HG02642 (cell line): ENCODE results near the gene TRIOBP.

Experiments used
- ATAC-seq: cut with Tn5 transposase; IDR thresholded peaks from one replicate; pipeline ENCODE4 v1.9.1; 2021; ENCODE audit warnings: mild to moderate bottlenecking; ENCODE audit not compliant: unreplicated experiment, poor library complexity

Gene TRIOBP

DNA sequence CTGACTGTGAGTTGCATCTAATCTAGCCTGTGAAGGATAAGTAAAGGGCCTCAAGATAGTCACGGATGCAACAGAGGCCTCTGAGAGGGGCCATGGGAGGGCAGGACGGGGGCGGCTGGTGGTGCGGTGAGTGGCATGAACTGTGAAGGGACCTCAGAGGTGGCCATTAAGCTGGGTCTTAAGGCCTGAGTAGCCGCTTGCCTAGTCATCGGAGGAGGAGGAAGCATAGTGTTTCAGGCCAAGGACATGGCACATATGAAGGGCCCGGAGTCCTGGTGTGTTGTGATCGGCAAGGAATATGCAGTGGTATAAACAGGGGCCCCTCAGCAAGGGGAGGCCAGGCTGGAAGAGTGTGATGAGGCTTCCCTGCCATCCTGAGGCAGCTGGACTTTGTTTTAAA is 51.8 kb downstream of the TRIOBP start:
- no peak for ATAC-seq

DNA sequence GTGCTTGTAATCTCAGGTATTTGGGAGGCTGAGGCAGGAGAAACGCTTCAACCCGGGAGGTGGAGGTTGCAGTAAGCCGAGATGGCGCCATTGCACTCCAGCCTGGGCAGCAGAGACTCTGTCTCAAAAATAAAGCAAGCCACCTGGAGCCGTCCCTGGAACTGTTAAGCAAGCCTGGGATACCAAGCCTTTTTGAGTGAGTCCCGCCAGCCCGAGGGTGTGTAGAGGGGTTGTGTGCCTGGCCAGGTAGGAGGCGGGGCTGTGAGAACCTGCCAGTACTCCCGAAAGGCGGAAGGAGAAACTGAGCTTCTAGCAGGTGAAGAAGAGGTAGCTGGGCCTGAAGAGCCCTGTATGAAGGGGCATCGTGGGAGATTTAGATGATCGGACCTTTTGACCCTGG is 52.4 kb downstream of the TRIOBP start:
- no peak for ATAC-seq

DNA sequence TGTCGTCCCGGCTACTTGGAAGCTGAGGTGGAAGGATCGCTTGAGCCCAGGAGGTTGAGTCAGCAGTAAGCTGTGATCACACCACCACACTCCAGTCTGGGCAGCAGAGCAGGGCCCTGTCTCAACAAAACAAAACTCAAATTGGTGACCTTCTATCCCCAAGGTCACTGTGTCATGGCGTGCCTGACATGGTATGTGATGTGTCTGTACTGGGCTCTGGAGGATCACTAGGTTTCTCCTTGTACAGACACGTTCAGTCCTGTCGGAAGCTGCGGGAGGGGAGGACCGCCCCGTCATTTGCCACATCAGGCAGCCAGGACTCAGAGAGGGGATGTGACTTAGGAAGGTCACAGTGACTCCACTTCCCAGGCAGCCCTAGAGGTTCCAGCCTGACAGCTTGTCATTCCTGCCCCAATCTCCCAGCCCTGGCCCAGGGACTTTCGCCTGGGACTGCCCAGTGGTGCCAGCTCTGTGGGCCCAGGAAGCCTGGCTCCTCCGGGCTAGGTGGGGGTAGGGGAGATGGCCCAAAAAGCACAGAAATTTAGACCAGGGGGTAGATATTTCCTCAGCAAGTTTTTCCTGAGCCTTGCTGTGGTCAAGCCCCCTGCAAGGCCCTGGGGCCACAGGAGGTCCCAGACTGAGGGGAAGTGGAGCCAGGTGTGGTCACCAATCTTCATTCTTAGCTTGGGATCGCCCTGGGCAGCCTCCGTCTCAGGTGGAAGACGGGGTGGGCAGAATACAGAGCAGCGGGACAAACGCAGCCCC is 53.2 kb downstream of the TRIOBP start:
- no peak for ATAC-seq

- no peak for ATAC-seq
These were observed 53.8 kb downstream of the TRIOBP start for GRCh38 chr22:37750596-37751162.

DNA sequence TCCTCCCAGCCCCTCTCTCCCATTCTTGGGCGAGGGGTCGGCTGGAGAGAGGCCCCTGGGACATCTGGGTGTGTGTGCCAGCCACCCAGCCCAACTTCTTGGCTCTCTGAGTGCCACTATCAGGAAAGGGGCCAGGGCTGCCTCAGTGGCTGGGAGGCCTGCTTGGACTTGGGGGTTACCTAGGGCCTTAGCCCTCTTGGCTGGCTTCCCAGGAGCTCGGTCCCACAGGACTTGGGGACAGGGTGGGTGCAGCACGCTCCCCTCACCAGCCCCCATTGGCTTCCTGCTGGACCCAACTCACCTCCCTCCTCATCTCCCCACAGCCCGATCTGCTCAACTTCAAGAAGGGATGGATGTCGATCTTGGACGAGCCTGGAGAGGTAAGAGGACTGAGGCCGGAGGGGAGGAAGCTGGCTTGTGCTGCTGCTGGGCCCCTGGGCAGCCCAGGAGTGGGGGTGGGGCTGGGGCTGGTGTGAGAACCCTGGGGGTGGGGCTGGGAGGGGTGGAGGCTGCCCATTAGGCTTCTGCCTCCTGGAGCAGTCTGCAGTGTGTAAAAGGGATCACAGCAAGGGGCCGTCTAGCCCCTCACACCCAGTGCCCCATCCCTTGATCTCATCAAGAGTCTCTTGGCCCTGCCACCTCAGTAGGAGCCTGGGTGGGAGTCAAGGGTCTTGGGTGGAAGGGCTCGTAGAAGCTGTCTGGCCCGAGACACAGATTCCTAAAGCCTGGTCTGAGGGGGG is 54.8 kb downstream of the TRIOBP start:
- ATAC-seq: no peak

GRCh38 chr22:37752189-37753087 is 55.6 kb downstream of the TRIOBP start:
- ATAC-seq: no peak

DNA sequence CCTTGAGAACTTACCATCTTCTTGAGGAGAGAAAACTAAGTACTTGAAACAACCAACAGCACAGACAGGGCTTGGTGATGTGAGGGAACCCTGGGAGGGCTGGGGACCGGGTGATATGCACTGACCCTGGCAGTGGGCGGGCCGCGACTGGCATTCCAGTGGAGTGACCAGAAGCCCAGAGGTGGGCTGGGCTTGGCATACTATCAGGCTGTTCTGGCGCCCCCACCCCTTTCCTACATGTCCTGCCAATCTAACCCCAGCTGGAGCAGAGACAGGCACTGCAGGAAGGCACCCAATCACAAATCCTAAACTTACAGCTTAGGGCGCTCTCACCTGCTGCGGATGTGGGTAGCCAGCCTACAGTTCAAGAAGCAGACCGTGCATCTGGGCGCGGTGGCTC is 56.9 kb downstream of the TRIOBP start:
- ATAC-seq: no peak

DNA sequence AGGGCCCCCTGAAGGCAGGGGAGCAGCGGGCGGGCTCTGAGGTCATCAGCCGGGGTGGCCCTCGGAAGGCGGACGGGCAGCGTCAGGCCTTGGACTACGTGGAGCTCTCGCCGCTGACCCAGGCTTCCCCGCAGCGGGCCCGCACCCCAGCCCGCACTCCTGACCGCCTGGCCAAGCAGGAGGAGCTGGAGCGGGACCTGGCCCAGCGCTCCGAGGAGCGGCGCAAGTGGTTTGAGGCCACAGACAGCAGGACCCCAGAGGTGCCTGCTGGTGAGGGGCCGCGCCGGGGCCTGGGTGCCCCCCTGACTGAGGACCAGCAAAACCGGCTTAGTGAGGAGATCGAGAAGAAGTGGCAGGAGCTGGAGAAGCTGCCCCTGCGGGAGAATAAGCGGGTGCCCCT is 60.8 kb downstream of the TRIOBP start:
- ATAC-seq: no peak

DNA sequence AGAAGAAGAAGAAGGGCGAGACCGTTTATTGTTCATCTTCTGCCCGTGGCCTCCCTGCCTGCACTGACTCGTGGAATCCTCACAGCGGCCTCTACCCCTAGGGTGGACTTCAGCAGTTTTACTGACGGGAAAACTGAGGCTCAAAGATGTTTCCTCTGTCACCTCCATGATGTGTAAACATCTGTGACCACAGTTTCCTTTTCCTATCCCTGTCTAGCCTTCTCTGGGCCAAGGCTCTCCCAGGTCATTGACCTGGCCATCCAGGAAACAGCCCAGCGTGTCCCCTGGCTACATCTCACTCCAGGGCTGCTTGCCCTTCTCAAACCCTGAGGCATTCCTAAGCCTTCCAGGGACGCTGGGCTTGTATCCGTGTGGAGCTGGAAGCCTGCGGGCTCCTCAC is 61.8 kb downstream of the TRIOBP start:
- ATAC-seq: no peak

DNA sequence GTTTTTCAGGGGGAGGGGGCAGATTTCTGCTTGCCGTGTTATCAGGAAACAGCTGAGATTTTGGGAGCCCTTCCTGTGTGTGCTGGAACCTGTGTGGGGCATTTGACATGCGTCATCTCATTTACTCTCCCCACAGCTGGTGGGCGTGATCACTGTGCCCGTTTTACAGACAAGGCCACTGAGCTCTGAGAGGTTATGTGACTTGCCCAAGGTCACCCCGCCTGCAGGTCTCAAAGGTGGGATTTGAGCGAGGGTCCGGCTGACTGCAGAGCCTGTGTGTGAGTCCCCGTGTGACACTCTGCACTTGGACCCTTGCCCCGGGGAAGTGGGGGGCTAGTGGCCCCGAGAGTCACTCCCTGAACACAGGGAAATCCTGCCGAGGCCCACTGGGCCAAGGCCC is 62.4 kb downstream of the TRIOBP start:
- ATAC-seq: no peak

DNA sequence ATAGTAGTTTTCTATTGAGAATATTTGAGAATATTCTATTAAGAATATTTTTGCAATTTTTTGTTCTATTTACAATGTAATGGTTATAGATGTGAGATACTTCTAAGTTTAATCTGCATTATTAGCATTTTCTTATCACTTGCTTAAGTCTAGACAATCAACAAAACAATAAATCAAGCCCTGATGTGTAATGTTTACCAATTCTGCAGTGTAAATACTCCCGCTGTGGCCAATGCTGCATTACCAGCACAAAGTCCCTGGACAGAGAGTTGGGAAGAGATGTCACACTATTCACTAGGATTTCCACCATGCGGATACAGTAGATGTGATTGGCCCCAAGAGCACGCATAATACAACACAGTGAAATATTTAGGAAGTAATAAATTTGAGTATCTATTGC is 63.3 kb downstream of the TRIOBP start:
- ATAC-seq: no peak

DNA sequence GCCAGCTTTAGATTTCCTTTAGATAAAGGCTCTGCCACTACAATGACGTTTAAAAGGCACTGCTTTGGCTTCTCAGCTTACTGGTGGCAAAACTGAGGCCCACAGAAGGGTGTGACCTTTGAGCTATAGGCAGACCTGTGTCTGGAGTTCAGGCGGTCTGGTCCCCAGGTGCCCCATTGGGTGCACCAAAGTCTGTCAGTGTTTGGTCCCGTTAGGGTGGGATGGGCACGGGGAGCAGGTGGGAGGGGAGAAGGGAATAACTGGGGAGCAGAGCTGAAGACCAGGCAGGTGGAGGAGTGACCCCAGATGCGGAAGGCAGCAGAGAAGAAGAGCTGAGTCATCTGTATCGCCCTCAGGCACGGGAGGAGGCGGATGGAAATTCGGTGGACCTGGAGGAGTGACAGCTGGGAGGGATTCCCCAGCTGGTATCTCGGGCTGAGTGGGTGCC is 65.6 kb downstream of the TRIOBP start:
- ATAC-seq: no peak

DNA sequence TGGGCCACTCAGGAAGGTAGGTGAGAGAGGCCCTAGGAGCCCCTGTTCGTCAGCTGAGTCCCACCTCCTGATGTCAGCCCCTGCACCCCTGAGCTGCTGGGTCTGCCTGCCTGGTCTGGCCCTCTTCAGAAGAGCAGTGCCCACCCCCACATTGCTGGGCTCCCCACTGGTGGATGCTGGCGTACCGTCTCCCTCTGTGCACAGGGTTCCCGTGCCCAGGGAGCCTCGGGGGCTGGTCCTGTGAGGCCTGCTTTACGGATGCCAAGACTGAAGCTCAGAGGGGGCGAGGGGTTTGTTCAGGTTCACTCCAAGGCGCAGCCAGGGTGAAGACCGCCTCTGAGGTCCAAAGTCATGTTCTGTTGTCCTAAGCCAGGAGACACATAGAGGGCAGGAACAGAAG is 66.2 kb downstream of the TRIOBP start:
- no peak for ATAC-seq

GRCh38 chr22:37763652-37764051 is 66.8 kb downstream of the TRIOBP start:
- ATAC-seq: no peak

DNA sequence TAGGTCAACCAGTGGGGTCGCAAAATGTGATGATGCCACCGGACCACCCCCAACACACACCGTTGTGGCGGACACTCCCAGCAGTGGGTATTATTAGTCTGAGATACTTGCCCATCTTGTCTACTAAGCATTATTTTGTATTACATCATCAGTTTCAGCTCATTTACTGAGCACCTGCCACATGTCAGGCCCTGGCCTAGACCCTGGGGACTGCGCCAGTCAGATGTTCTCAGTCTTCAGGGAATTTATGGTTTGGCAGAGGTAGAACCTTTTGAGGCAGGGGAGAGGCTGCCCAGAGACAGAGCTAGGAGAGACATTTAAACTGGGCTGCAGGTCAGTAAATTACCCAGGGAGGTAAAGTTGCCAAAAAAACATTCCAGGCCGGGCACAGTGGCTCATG is 67.8 kb downstream of the TRIOBP start:
- no peak for ATAC-seq

- ATAC-seq: no peak
These were observed 68.7 kb downstream of the TRIOBP start for GRCh38 chr22:37765498-37765897.

- no peak for ATAC-seq
These were observed 69.2 kb downstream of the TRIOBP start for GRCh38 chr22:37765953-37766576.

DNA sequence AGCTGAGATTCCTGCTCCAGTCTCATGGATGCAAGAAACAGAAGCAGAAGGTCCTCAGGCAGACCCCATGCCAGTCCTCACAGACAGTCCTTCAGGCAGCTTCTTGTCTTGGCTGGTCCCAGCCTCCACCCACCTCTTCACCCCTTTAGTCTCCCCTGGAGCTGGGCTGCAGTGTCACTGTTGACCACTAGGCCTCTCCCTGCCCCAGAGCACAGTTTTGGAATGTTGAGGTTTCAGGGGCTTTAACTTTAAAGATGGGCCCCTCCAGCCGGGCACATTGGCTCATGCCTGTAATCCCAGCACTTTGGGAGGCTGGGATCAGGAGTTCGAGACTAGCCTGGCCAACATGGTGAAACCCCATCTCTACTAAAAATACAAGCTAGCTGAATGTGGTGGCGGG is 71.4 kb downstream of the TRIOBP start:
- ATAC-seq: no peak

DNA sequence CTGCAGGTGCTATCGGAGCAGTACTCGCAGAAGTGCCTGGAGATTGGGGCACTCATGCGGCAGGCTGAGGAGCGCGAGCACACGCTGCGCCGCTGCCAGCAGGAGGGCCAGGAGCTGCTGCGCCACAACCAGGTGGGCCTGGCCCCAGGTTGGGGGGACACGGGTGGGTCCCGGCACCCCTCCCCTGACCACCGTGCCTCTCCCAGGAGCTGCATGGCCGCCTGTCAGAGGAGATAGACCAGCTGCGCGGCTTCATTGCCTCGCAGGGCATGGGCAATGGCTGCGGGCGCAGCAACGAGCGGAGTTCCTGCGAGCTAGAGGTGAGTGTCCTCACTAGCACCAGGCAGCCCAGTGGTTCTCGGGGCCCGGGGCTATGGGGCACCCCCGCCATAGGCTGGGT is 72.2 kb downstream of the TRIOBP start:
- no peak for ATAC-seq

GRCh38 chr22:37771081-37771480 is 74.2 kb downstream of the TRIOBP start:
- no peak for ATAC-seq
